ENCODE data around the gene SPATA33.

SPATA33 gene

GRCh38 chr16:89620406-89620841 is 37.2 kb upstream of the SPATA33 start:
- TF ChIP-seq, protein P1, sequence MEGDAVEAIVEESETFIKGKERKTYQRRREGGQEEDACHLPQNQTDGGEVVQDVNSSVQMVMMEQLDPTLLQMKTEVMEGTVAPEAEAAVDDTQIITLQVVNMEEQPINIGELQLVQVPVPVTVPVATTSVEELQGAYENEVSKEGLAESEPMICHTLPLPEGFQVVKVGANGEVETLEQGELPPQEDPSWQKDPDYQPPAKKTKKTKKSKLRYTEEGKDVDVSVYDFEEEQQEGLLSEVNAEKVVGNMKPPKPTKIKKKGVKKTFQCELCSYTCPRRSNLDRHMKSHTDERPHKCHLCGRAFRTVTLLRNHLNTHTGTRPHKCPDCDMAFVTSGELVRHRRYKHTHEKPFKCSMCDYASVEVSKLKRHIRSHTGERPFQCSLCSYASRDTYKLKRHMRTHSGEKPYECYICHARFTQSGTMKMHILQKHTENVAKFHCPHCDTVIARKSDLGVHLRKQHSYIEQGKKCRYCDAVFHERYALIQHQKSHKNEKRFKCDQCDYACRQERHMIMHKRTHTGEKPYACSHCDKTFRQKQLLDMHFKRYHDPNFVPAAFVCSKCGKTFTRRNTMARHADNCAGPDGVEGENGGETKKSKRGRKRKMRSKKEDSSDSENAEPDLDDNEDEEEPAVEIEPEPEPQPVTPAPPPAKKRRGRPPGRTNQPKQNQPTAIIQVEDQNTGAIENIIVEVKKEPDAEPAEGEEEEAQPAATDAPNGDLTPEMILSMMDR (IDR thresholded peaks at IDR 0.05; ENCODE audit: low read depth, low read length, missing control alignments): no peak
- no peak for DNase-seq (ENCODE audit: extremely low read depth, low read depth)
- no peak overlapping the region for H3K4me3 ChIP-seq (replicated peaks; ENCODE audit: low read depth, low read length)

- no peak for DNase-seq (ENCODE audit: extremely low read depth, low read depth)
- TF ChIP-seq, protein P1 (IDR thresholded peaks at IDR 0.05; ENCODE audit: low read depth, low read length, missing control alignments): no peak
- H3K4me3 ChIP-seq (replicated peaks; ENCODE audit: low read depth, low read length): no peak overlapping the region
These were observed 36.4 kb upstream of the SPATA33 start for GRCh38 chr16:89621136-89621697.

DNA sequence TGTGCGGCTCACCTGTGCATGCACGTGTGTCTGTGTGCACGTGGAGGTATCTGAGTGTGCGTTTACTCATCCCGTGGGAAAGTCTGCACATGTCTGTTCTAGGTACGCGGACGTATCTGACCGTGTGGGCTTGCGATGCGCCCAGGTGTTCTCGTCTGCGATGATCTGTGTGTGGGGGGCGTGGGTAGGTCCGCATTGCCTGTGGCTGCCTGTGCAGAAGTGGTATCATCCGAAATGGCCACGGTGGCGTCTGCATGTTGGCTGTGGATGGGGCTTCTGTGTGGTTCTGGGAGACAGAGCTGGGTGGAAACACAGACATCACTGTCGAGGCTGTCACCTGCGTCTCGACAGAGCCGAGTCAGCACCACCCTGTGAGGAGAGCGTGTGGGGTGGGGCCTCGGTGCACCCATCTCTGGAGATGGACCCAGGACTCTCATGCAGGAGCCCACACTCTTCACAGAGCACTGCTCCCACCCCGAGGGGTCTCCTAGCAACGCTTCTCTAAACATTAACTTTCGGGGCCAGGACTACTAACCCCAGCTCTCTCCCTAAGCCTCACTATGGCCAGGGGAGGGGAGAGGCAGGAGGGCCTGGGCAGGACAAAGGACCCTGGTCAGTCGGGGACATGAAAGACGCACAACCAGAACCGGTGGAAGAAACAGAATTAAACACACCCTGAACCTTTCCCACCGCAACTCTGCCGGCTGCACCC is 35.8 kb upstream of the SPATA33 start:
- TF ChIP-seq, protein P1 (IDR thresholded peaks at IDR 0.05; ENCODE audit: low read depth, low read length, missing control alignments): no peak
- no peak overlapping the region for H3K4me3 ChIP-seq (replicated peaks; ENCODE audit: low read depth, low read length)
- no peak for DNase-seq (ENCODE audit: extremely low read depth, low read depth)

- no peak overlapping the region for H3K4me3 ChIP-seq (replicated peaks; ENCODE audit: low read depth, low read length)
- DNase-seq (ENCODE audit: extremely low read depth, low read depth): no peak
- TF ChIP-seq, protein P1 (IDR thresholded peaks at IDR 0.05; ENCODE audit: low read depth, low read length, missing control alignments): no peak
These were observed 34.0 kb upstream of the SPATA33 start for GRCh38 chr16:89623511-89624261.

- no peak overlapping the region for H3K4me3 ChIP-seq (replicated peaks; ENCODE audit: low read depth, low read length)
- DNase-seq (ENCODE audit: extremely low read depth, low read depth): no peak
- TF ChIP-seq, protein P1 (IDR thresholded peaks at IDR 0.05; ENCODE audit: low read depth, low read length, missing control alignments): no peak
These were observed 32.6 kb upstream of the SPATA33 start for GRCh38 chr16:89624777-89625761.

Data from HFF-Myc (cell line).